GM12878 (cell line): ENCODE data around the gene SPIRE1. TPM values are rescaled to one million over a fixed set of nuclear protein-coding genes. Genes with fewer than 3 reads are reported as not detected.

ENCODE experiments used
- ATAC-seq: fragments of 200-7000 bp; cut with Tn5 transposase; 3 replicates; pipeline ENCODE4 v1.9.1; 2020; ENCODE audit warnings: mild to moderate bottlenecking, moderate library complexity
- BruUV-seq: library from RNA; stranded (reverse); fragments of 400-500 nt; replicated peaks from 2 replicates; lab custom pipeline; 2021; lab: Mats Ljungman, UMichigan
- CTCF ChIA-PET: fragments of 300-600 bp; sonication (Branson Sonifier 250); formaldehyde crosslinking; extraction: SDS; loops from one replicate; lab custom pipeline; 2021; ENCODE audit warnings: inconsistent platforms; lab: Yijun Ruan, JAX
- POLR2A ChIA-PET: fragments of 350-600 bp; formaldehyde crosslinking; extraction: SDS; loops from one replicate; lab custom pipeline; 2021; ENCODE audit warnings: inconsistent platforms; lab: Charles Lee
- RAD21 ChIA-PET: fragments of 300-600 bp; sonication (Branson Sonifier 250); formaldehyde crosslinking; loops from one replicate; lab custom pipeline; 2023; ENCODE audit warnings: antibody characterized with exemption; ENCODE audit not compliant: unreplicated experiment; lab: Charles Lee
- SMC1A ChIA-PET: fragments of 300-600 bp; sonication (Branson Sonifier 250); formaldehyde crosslinking; loops from one replicate; lab custom pipeline; 2023; ENCODE audit not compliant: unreplicated experiment, uncharacterized antibody; lab: Charles Lee
- DNase-seq: peaks from one replicate; pipeline ENCODE4 v3.0.0-alpha.2; 2011; ENCODE audit warnings: low read depth, low spot score
- FAIRE-seq: peaks from 3 replicates; lab custom pipeline; 2011; peaks lifted over from hg19 to GRCh38; lab: Jason Lieb, UNC
- H2AFZ ChIP-seq: 2 replicates; pipeline ENCODE4 v1.6.0; 2011; ENCODE audit warnings: low read depth, low read length, control low read depth; ENCODE audit not compliant: control insufficient read depth
- H3K27ac ChIP-seq: 2 replicates; pipeline ENCODE4 v1.5.1; 2011; ENCODE audit warnings: control low read depth; ENCODE audit not compliant: control insufficient read depth, insufficient read depth
- H3K27me3 ChIP-seq, 2 experiments: replicated peaks in 1 of 2; 2 replicates each; pipeline versions ENCODE4 v1.6.0 to v1.6.1; 2011; ENCODE audit warnings: low read length in 1 of 2; ENCODE audit not compliant: control insufficient read depth in 2 of 2, insufficient read depth in 2 of 2
- H3K36me3 ChIP-seq, 2 experiments: 2 replicates each; pipeline ENCODE4 v1.5.1; 2011; ENCODE audit warnings: low read length in 1 of 2; ENCODE audit not compliant: control insufficient read depth in 2 of 2, insufficient read depth in 2 of 2
- H3K4me1 ChIP-seq: 2 replicates; pipeline ENCODE4 v1.6.1; 2011; ENCODE audit warnings: mild to moderate bottlenecking, low read length, moderate library complexity, mixed read lengths; ENCODE audit not compliant: control insufficient read depth, insufficient read depth
- H3K4me2 ChIP-seq: 2 replicates; pipeline ENCODE4 v1.6.0; 2011; ENCODE audit warnings: control low read depth; ENCODE audit not compliant: control insufficient read depth, insufficient read depth
- H3K4me3 ChIP-seq: fragments of 200-600 bp; sonication (generic); 2 replicates; pipeline ENCODE4 v1.5.1; 2016
- H3K79me2 ChIP-seq: 2 replicates; pipeline ENCODE4 v1.6.0; 2011; ENCODE audit warnings: low read length; ENCODE audit not compliant: control insufficient read depth, insufficient read depth
- H3K9ac ChIP-seq: 2 replicates; pipeline ENCODE4 v1.8.0; 2011; ENCODE audit warnings: low read length, control low read depth, mixed read lengths; ENCODE audit not compliant: control insufficient read depth, insufficient read depth
- H3K9me3 ChIP-seq: replicated peaks from 3 replicates; pipeline ENCODE4 v1.5.1; 2011; ENCODE audit warnings: mild to moderate bottlenecking, low read length; ENCODE audit not compliant: control insufficient read depth, insufficient read depth
- H4K20me1 ChIP-seq: 2 replicates; pipeline ENCODE4 v1.6.0; 2011; ENCODE audit not compliant: control insufficient read depth, insufficient read depth
- CBFB ChIP-seq: IDR thresholded peaks from 2 replicates; pipeline ENCODE4 v1.6.1; 2016; ENCODE audit warnings: antibody characterized with exemption, low read depth
- CHD2 ChIP-seq: IDR thresholded peaks from 2 replicates; pipeline ENCODE4 v1.6.1; 2011; ENCODE audit warnings: low read depth, low read length, improper control_type of control experiment, borderline replicate concordance
- CREM ChIP-seq: IDR thresholded peaks from 2 replicates; pipeline ENCODE4 v1.6.1; 2014; ENCODE audit warnings: antibody characterized with exemption, low read depth
- IKZF1 ChIP-seq: fragments of 450-650 bp; conservative IDR thresholded peaks from 2 replicates; pipeline ENCODE4 v1.6.1; 2017; ENCODE audit warnings: antibody characterized with exemption, mild to moderate bottlenecking
- IKZF2 ChIP-seq, 2 experiments: fragments of 450-650 bp; IDR thresholded peaks; 2 replicates each; pipeline ENCODE4 v1.6.1; 2017; ENCODE audit warnings: mild to moderate bottlenecking in 2 of 2, moderate library complexity in 2 of 2
- RAD51 ChIP-seq: fragments of 450-650 bp; IDR thresholded peaks from 2 replicates; pipeline ENCODE4 v1.6.1; 2016; ENCODE audit warnings: moderate library complexity, mild to moderate bottlenecking, inconsistent platforms
- STAT1 ChIP-seq: fragments of 450-650 bp; conservative IDR thresholded peaks from 2 replicates; pipeline ENCODE4 v1.6.1; 2014; ENCODE audit warnings: antibody characterized with exemption, mild to moderate bottlenecking
- SUZ12 ChIP-seq: fragments of 200-600 bp; sonication (generic); IDR thresholded peaks from one replicate; pipeline ENCODE4 v1.6.1; 2018; ENCODE audit warnings: antibody characterized with exemption, mild to moderate bottlenecking; ENCODE audit not compliant: unreplicated experiment
- YBX1 ChIP-seq: fragments of 450-650 bp; IDR thresholded peaks from 2 replicates; pipeline ENCODE4 v1.6.1; 2016; ENCODE audit warnings: antibody characterized with exemption
- WGBS: methylation state at CpG from one replicate; pipeline ENCODE4 v1.1.6; 2016; ENCODE audit warnings: low lambda C conversion rate; ENCODE audit not compliant: insufficient replicate concordance, insufficient coverage; ENCODE audit errors: missing lambda C conversion rate; 5-methylcytosine and 5-hydroxymethylcytosine counted together
- in situ Hi-C: fragments of 300-500 bp; cut with MboI; formaldehyde crosslinking; loops from 9 replicates; pipeline ENCODE4 v1.14.3; 2018; ENCODE audit warnings: mixed read lengths
- intact Hi-C: fragments of 100-400 bp; cut with micrococcal nuclease; formaldehyde crosslinking; loops from one replicate; pipeline ENCODE4 v1.14.2; 2022; ENCODE audit not compliant: unreplicated experiment
- polyA plus RNA-seq, 11 experiments: library from polyadenylated mRNA; depleted of rRNA in 4 of 11; unstranded in 6 of 11; stranded (reverse) in 5 of 11; fragments of >200 nt; fragmentation: Nextera tagmentation in 4 of 11; fragmentation: Illumina TruSeq in 1 of 11; extraction: Ambion mirVana in 4 of 11; extraction: Trizol in 1 of 11; gene quantifications; 1 replicate in 1 of 11; 2 replicates in 10 of 11; pipeline versions ENCODE4 v1.2.1 to v1.2.3, GENCODE V29; 2011 to 2016; ENCODE audit warnings: inconsistent platforms in 2 of 11, missing spikeins in 2 of 11, low read depth in 1 of 11
- total RNA-seq, 4 experiments: library from RNA; depleted of rRNA in 3 of 4; stranded (reverse); fragments of >200 nt in 3 of 4; fragmentation: Illumina TruSeq in 1 of 4; extraction: Trizol in 1 of 4; gene quantifications; 2 replicates each; pipeline versions ENCODE4 v1.2.1 to v1.2.3, GENCODE V29; 2013 to 2021
- TF ChIP-seq, protein P1 (sequence below): fragments of 450-650 bp; IDR thresholded peaks from 2 replicates; pipeline ENCODE4 v1.6.1; 2017; ENCODE audit warnings: mild to moderate bottlenecking
- TF ChIP-seq, protein P2 (sequence below): fragments of 450-650 bp; IDR thresholded peaks from 2 replicates; pipeline ENCODE4 v1.6.1; 2018; ENCODE audit warnings: borderline replicate concordance, mild to moderate bottlenecking; ENCODE audit not compliant: partially characterized antibody
- TF ChIP-seq, protein P3 (sequence below): fragments of 150-350 bp; IDR thresholded peaks from 2 replicates; pipeline ENCODE4 v1.6.1; 2014; ENCODE audit warnings: mild to moderate bottlenecking, low read depth, low read length
- TF ChIP-seq, protein P4 (sequence below): IDR thresholded peaks from 2 replicates; pipeline ENCODE4 v1.6.1; 2012; ENCODE audit warnings: low read depth, low read length, improper control_type of control experiment
- TF ChIP-seq, protein P5 (sequence below): fragments of 450-650 bp; formaldehyde crosslinking; IDR thresholded peaks from 2 replicates; pipeline ENCODE4 v1.4.0; 2020; ENCODE audit warnings: mild to moderate bottlenecking, moderate library complexity

Gene SPIRE1
- total and polyA plus RNA-seq, 10 of the 15 experiments (the other 5 are each of a cell fraction or from before 2014, with no cell fraction given) = 0.18 to 9.2 (median 4.3) TPM

DNA sequence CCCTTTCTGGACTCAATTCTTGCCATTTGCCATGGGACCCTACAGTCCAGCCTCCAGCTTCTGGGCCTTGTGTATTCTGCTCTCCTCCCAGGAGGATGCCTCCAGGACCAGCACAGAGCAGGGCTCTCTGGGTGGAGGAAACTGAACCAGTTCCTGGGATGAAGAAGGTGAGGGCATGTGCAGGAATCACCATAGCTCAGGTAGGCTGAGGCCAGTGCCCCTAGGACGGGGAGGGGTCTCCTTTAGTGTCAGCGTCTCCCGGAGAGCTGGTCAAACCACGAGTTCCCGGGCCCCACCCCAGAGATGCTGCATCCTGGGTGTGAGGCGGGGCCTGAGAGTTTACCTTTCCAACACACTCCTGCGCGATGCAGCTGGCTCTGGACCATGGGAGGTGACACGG, 256.0 kb downstream of the SPIRE1 start:
- H3K36me3 ChIP-seq = no peaks in the 10 kb centered on the region
- peaks cover 2% of the 10 kb centered on the region for H3K4me1 ChIP-seq
- WGBS = 40% methylated on average over 9 of the region's 9 CpGs
- BruUV-seq = no TSS peak
- ATAC-seq (no peak), FAIRE-seq (no peak), DNase-seq (no peak)
- ChIA-PET POLR2A (interaction anchor here (1.0 kb wide), 1 partner anchor 22 kb away, joined by 3 read pairs; no protein-coding TSS in a partner anchor), RAD21 (no interaction called here), CTCF (interaction anchor here (0.5 to 1.3 kb wide), 3 partner anchors 10 to 86 kb away, joined by 3 to 5 read pairs (median 3); no protein-coding TSS in a partner anchor), SMC1A (interaction anchor here (1.1 to 1.4 kb wide), 2 partner anchors 9 to 206 kb away, joined by 3 to 4 read pairs; no protein-coding TSS in a partner anchor)
- in situ Hi-C loops (no loop called here), intact Hi-C loops (no loop called here)
- no peaks in the 10 kb centered on the region for H4K20me1 ChIP-seq
- H3K4me3 ChIP-seq = no peak overlapping the region
- no peak overlapping the region for H3K4me2 ChIP-seq
- peaks cover 3 to 12% of the 10 kb centered on the region in 2 experiments for H3K27me3 ChIP-seq
- no peak overlapping the region for H2AFZ ChIP-seq
- no peaks in the 10 kb centered on the region for H3K9me3 ChIP-seq
- no peaks in the 10 kb centered on the region for H3K79me2 ChIP-seq
- no peak overlapping the region for H3K27ac ChIP-seq
- no peak overlapping the region for H3K9ac ChIP-seq
- no peak for TF ChIP-seq YBX1
- no peak for TF ChIP-seq RAD51
- no peak for TF ChIP-seq SUZ12
- no peak for TF ChIP-seq IKZF2 (IDR thresholded peaks at IDR 0.05)
- TF ChIP-seq, protein P1, sequence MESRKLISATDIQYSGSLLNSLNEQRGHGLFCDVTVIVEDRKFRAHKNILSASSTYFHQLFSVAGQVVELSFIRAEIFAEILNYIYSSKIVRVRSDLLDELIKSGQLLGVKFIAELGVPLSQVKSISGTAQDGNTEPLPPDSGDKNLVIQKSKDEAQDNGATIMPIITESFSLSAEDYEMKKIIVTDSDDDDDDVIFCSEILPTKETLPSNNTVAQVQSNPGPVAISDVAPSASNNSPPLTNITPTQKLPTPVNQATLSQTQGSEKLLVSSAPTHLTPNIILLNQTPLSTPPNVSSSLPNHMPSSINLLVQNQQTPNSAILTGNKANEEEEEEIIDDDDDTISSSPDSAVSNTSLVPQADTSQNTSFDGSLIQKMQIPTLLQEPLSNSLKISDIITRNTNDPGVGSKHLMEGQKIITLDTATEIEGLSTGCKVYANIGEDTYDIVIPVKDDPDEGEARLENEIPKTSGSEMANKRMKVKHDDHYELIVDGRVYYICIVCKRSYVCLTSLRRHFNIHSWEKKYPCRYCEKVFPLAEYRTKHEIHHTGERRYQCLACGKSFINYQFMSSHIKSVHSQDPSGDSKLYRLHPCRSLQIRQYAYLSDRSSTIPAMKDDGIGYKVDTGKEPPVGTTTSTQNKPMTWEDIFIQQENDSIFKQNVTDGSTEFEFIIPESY = no peak
- TF ChIP-seq CHD2 = no peak
- TF ChIP-seq, protein P2, sequence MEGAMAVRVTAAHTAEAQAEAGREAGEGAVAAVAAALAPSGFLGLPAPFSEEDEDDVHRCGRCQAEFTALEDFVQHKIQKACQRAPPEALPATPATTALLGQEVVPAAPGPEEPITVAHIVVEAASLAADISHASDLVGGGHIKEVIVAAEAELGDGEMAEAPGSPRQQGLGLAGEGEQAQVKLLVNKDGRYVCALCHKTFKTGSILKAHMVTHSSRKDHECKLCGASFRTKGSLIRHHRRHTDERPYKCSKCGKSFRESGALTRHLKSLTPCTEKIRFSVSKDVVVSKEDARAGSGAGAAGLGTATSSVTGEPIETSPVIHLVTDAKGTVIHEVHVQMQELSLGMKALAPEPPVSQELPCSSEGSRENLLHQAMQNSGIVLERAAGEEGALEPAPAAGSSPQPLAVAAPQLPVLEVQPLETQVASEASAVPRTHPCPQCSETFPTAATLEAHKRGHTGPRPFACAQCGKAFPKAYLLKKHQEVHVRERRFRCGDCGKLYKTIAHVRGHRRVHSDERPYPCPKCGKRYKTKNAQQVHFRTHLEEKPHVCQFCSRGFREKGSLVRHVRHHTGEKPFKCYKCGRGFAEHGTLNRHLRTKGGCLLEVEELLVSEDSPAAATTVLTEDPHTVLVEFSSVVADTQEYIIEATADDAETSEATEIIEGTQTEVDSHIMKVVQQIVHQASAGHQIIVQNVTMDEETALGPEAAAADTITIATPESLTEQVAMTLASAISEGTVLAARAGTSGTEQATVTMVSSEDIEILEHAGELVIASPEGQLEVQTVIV = no peak
- TF ChIP-seq IKZF1 = no peak
- TF ChIP-seq, protein P3, sequence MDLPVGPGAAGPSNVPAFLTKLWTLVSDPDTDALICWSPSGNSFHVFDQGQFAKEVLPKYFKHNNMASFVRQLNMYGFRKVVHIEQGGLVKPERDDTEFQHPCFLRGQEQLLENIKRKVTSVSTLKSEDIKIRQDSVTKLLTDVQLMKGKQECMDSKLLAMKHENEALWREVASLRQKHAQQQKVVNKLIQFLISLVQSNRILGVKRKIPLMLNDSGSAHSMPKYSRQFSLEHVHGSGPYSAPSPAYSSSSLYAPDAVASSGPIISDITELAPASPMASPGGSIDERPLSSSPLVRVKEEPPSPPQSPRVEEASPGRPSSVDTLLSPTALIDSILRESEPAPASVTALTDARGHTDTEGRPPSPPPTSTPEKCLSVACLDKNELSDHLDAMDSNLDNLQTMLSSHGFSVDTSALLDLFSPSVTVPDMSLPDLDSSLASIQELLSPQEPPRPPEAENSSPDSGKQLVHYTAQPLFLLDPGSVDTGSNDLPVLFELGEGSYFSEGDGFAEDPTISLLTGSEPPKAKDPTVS = no peak
- TF ChIP-seq, protein P4, sequence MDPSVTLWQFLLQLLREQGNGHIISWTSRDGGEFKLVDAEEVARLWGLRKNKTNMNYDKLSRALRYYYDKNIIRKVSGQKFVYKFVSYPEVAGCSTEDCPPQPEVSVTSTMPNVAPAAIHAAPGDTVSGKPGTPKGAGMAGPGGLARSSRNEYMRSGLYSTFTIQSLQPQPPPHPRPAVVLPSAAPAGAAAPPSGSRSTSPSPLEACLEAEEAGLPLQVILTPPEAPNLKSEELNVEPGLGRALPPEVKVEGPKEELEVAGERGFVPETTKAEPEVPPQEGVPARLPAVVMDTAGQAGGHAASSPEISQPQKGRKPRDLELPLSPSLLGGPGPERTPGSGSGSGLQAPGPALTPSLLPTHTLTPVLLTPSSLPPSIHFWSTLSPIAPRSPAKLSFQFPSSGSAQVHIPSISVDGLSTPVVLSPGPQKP = no peak
- no peak for TF ChIP-seq CREM
- TF ChIP-seq, protein P5, sequence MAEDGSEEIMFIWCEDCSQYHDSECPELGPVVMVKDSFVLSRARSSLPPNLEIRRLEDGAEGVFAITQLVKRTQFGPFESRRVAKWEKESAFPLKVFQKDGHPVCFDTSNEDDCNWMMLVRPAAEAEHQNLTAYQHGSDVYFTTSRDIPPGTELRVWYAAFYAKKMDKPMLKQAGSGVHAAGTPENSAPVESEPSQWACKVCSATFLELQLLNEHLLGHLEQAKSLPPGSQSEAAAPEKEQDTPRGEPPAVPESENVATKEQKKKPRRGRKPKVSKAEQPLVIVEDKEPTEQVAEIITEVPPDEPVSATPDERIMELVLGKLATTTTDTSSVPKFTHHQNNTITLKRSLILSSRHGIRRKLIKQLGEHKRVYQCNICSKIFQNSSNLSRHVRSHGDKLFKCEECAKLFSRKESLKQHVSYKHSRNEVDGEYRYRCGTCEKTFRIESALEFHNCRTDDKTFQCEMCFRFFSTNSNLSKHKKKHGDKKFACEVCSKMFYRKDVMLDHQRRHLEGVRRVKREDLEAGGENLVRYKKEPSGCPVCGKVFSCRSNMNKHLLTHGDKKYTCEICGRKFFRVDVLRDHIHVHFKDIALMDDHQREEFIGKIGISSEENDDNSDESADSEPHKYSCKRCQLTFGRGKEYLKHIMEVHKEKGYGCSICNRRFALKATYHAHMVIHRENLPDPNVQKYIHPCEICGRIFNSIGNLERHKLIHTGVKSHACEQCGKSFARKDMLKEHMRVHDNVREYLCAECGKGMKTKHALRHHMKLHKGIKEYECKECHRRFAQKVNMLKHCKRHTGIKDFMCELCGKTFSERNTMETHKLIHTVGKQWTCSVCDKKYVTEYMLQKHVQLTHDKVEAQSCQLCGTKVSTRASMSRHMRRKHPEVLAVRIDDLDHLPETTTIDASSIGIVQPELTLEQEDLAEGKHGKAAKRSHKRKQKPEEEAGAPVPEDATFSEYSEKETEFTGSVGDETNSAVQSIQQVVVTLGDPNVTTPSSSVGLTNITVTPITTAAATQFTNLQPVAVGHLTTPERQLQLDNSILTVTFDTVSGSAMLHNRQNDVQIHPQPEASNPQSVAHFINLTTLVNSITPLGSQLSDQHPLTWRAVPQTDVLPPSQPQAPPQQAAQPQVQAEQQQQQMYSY (CRISPR knock-in tag) = no peak
- no peak for TF ChIP-seq STAT1
- TF ChIP-seq CBFB = no peak
